HepG2 (cell line): ENCODE data around the gene AK4. TPM values are rescaled to one million over a fixed set of nuclear protein-coding genes. Genes with fewer than 3 reads are reported as not detected.

Source experiments
- CBFB ChIP-seq: sonication (generic); formaldehyde crosslinking; IDR thresholded peaks from 2 replicates; pipeline ENCODE4 v1.4.0; 2020; ENCODE audit warnings: missing genetic modification reagents
- CTCF ChIP-seq: sonication (generic); formaldehyde crosslinking; IDR thresholded peaks from 2 replicates; pipeline ENCODE4 v1.5.0; 2020; ENCODE audit warnings: mild to moderate bottlenecking, missing genetic modification reagents, moderate library complexity
- HMGA1 ChIP-seq: sonication (generic); formaldehyde crosslinking; conservative IDR thresholded peaks from 2 replicates; pipeline ENCODE4 v1.4.0; 2020; ENCODE audit warnings: missing genetic modification reagents
- HOXA9 ChIP-seq: sonication (generic); formaldehyde crosslinking; IDR thresholded peaks from 2 replicates; pipeline ENCODE4 v1.8.1; 2022; ENCODE audit warnings: missing genetic modification reagents, mild to moderate bottlenecking, moderate library complexity, borderline replicate concordance
- JARID2 ChIP-seq: sonication (generic); formaldehyde crosslinking; IDR thresholded peaks from 2 replicates; pipeline ENCODE4 v1.8.1; 2023; ENCODE audit warnings: missing genetic modification reagents, inconsistent platforms; ENCODE audit not compliant: insufficient replicate concordance
- MED1 ChIP-seq: sonication (generic); formaldehyde crosslinking; IDR thresholded peaks from 2 replicates; pipeline ENCODE4 v1.4.0; 2020; ENCODE audit warnings: missing genetic modification reagents
- MEIS2 ChIP-seq: sonication (generic); formaldehyde crosslinking; IDR thresholded peaks from 2 replicates; pipeline ENCODE4 v1.9.0; 2021; ENCODE audit warnings: mild to moderate bottlenecking, missing genetic modification reagents
- MZF1 ChIP-seq: sonication (generic); formaldehyde crosslinking; IDR thresholded peaks from 2 replicates; pipeline ENCODE4 v1.8.1; 2023; ENCODE audit warnings: mild to moderate bottlenecking, missing genetic modification reagents, borderline replicate concordance
- RCOR2 ChIP-seq: IDR thresholded peaks from 2 replicates; pipeline ENCODE4 v1.6.1; 2016; ENCODE audit warnings: missing biosample characterization, missing genetic modification reagents
- SP2 ChIP-seq: sonication (generic); formaldehyde crosslinking; IDR thresholded peaks from 2 replicates; pipeline ENCODE4 v1.5.1; 2020; ENCODE audit warnings: mild to moderate bottlenecking, missing genetic modification reagents
- SRSF4 ChIP-seq: fragments of 200-400 bp; formaldehyde crosslinking; IDR thresholded peaks from one replicate; pipeline ENCODE4 v1.6.1; 2018; ENCODE audit warnings: mild to moderate bottlenecking, low read depth, low read length, moderate library complexity; ENCODE audit not compliant: poor library complexity, severe bottlenecking
- ZNF12 ChIP-seq: sonication (generic); formaldehyde crosslinking; IDR thresholded peaks from 2 replicates; pipeline ENCODE4 v1.5.0; 2020; ENCODE audit warnings: missing genetic modification reagents
- ZNF142 ChIP-seq: sonication (generic); formaldehyde crosslinking; IDR thresholded peaks from 2 replicates; pipeline ENCODE4 v1.4.0; 2020; ENCODE audit warnings: missing genetic modification reagents
- ZNF280B ChIP-seq: sonication (generic); formaldehyde crosslinking; IDR thresholded peaks from 2 replicates; pipeline ENCODE4 v1.5.0; 2020; ENCODE audit warnings: missing genetic modification reagents, mild to moderate bottlenecking, borderline replicate concordance
- ZNF33B ChIP-seq: sonication (generic); formaldehyde crosslinking; IDR thresholded peaks from 2 replicates; pipeline ENCODE4 v1.5.1; 2020; ENCODE audit warnings: mild to moderate bottlenecking, missing genetic modification reagents
- ZNF367 ChIP-seq: sonication (generic); formaldehyde crosslinking; IDR thresholded peaks from 2 replicates; pipeline ENCODE4 v1.4.0; 2020; ENCODE audit warnings: missing genetic modification reagents, borderline replicate concordance
- ZNF382 ChIP-seq: sonication (generic); formaldehyde crosslinking; IDR thresholded peaks from 2 replicates; pipeline ENCODE4 v1.5.0; 2020; ENCODE audit warnings: missing genetic modification reagents, mild to moderate bottlenecking, borderline replicate concordance
- ZNF556 ChIP-seq: sonication (generic); formaldehyde crosslinking; IDR thresholded peaks from 2 replicates; pipeline ENCODE4 v1.4.0; 2020; ENCODE audit warnings: mild to moderate bottlenecking, missing genetic modification reagents, borderline replicate concordance
- ZNF577 ChIP-seq: sonication (generic); formaldehyde crosslinking; IDR thresholded peaks from 2 replicates; pipeline ENCODE4 v1.4.0; 2020; ENCODE audit warnings: mild to moderate bottlenecking, low read depth, missing genetic modification reagents, borderline replicate concordance
- ZNF619 ChIP-seq: sonication (generic); formaldehyde crosslinking; IDR thresholded peaks from 2 replicates; pipeline ENCODE4 v1.4.0; 2020; ENCODE audit warnings: mild to moderate bottlenecking, missing genetic modification reagents
- ZNF670 ChIP-seq: sonication (generic); formaldehyde crosslinking; IDR thresholded peaks from 2 replicates; pipeline ENCODE4 v1.8.0; 2022; ENCODE audit warnings: mild to moderate bottlenecking, missing genetic modification reagents, borderline replicate concordance
- polyA plus RNA-seq, 8 experiments: library from polyadenylated mRNA; depleted of rRNA in 3 of 8; stranded (reverse) in 7 of 8; unstranded in 1 of 8; fragments of >200 nt; fragmentation: Illumina TruSeq in 4 of 8; extraction: Trizol in 4 of 8; gene quantifications; 2 replicates each; pipeline versions ENCODE4 v1.2.1 to v1.2.3, GENCODE V29; 2011 to 2016; ENCODE audit warnings: low read depth in 4 of 8, missing spikeins in 1 of 8, mixed read lengths in 1 of 8; ENCODE audit not compliant: insufficient read depth in 1 of 8
- total RNA-seq, 5 experiments: library from RNA; depleted of rRNA; stranded (reverse); fragments of >200 nt; fragmentation: Illumina TruSeq; extraction: Trizol; gene quantifications; 2 replicates each; pipeline ENCODE4 v1.2.3, GENCODE V29; 2016; ENCODE audit warnings: low read depth in 1 of 5

The AK4 gene
- total and polyA plus RNA-seq, 2 of the 13 experiments (the other 11 are each of a cell fraction or from before 2014, with no cell fraction given) = 110 to 160 TPM

- TF ChIP-seq MZF1 (CRISPR knock-in tag) = no peak
- TF ChIP-seq HMGA1 (CRISPR knock-in tag) = no peak
- no peak for TF ChIP-seq ZNF367 (CRISPR knock-in tag)
- no peak for TF ChIP-seq SP2 (CRISPR knock-in tag)
- peak; percentile 36; the same call in 1 of the 2 replicates for TF ChIP-seq ZNF12
- no peak for TF ChIP-seq CBFB
- TF ChIP-seq ZNF670 (CRISPR knock-in tag) = no peak
- peak; percentile 42; the same call in 1 of the 2 replicates for TF ChIP-seq HOXA9 (CRISPR knock-in tag)
- TF ChIP-seq ZNF619 = no peak
- TF ChIP-seq JARID2 = no peak
- TF ChIP-seq MED1 (CRISPR knock-in tag) = no peak
- TF ChIP-seq ZNF556 (CRISPR knock-in tag) = no peak; the same call in 1 of the 2 replicates
- TF ChIP-seq SRSF4 = no peak
- TF ChIP-seq ZNF577 = no peak
- no peak for TF ChIP-seq RCOR2 (CRISPR knock-in tag)
- no peak for TF ChIP-seq CTCF (CRISPR knock-in tag)
- TF ChIP-seq ZNF33B = no peak
- TF ChIP-seq MEIS2 (CRISPR knock-in tag) = peak; percentile 61; the same call in 1 of the 2 replicates
- TF ChIP-seq ZNF382 = no peak
- TF ChIP-seq ZNF280B (CRISPR knock-in tag) = 0 out of 2 replicates have a peak, but pooled peaks have one; percentile 24
- TF ChIP-seq ZNF142 = no peak; the same call in none of the 2 replicates
Measured at GRCh38 chr1:65147424-65148177, 402 bp upstream of the AK4 start (continued).
